Activated naive CD8-positive, alpha-beta T cell treated with anti-CD3 and anti-CD28 coated beads, Interleukin-2, amount 10 ng/mL, durations not matched to agents 7 days and 5 days (primary cell): ENCODE data around the gene PARD3B. TPM values are rescaled to one million over a fixed set of nuclear protein-coding genes. Genes with fewer than 3 reads are reported as not detected.

ENCODE experiments used
- ATAC-seq: fragments of 150-1000 bp; cut with Tn5 transposase; one replicate; pipeline ENCODE4 v1.10.0; 2021; ENCODE audit warnings: low read depth, moderate library complexity
- POLR2A ChIA-PET: fragments of 350-600 bp; sonication (Branson Sonifier 250); formaldehyde crosslinking; loops from one replicate; lab custom pipeline; 2021; ENCODE audit warnings: antibody characterized with exemption; lab: Charles Lee
- DNase-seq: peaks from one replicate; pipeline ENCODE4 v3.0.0; 2021
- H3K27ac Mint-ChIP-seq: one replicate; pipeline ENCODE4 v1.8.0; 2022; ENCODE audit warnings: mild to moderate bottlenecking, mixed read lengths
- H3K27me3 Mint-ChIP-seq: one replicate; pipeline ENCODE4 v1.8.0; 2022; ENCODE audit warnings: mild to moderate bottlenecking, moderate library complexity, mixed read lengths
- H3K36me3 Mint-ChIP-seq: one replicate; pipeline ENCODE4 v1.8.0; 2021; ENCODE audit warnings: mild to moderate bottlenecking, mixed read lengths
- H3K4me1 Mint-ChIP-seq: one replicate; pipeline ENCODE4 v1.8.0; 2021; ENCODE audit warnings: mixed read lengths
- H3K4me3 Mint-ChIP-seq: one replicate; pipeline ENCODE4 v1.8.0; 2022; ENCODE audit warnings: mild to moderate bottlenecking, moderate library complexity, mixed read lengths
- H3K9me3 Mint-ChIP-seq: one replicate; pipeline ENCODE4 v1.8.0; 2021; ENCODE audit warnings: mixed read lengths
- total RNA-seq, 2 experiments: library from RNA; stranded (reverse); gene quantifications; one replicate each; pipeline ENCODE4 v1.2.3, GENCODE V29; 2021

The PARD3B gene
- total RNA-seq, 2 experiments from 2014 or later = 0.55 to 1.0 TPM

DNA sequence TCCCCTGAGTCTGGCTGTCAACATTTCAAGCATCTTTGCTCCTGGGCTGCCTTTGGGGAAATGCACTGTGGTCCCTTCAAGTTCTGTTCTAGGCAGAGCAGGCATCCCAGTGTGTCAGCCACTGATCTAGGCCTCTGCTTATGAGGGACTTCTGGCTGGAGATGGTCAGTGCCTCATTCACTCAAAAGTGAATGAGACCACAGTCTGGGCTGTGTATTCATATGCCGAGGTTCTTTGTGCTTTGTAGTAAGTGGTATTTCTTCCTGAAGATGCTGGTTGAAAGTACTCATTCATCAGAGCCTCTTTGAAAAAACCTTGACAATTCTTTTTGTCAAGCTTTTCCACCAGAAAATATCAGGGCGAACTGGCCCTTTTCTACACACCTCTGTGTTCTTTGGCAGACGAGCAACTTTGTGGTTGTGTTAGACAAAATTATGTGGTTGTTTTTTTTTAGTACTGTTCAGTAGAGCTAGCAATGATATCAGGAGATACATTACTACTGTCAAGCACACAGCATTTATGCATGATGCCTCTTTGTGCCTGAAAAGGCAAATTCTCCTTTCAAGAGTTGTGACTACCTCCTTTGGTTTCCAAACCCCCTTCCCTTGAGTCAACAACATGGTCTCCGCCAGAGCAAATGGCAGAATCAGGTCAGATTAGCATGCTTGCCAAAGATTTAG lies 626.1 kb downstream of the PARD3B start:
- Mint-ChIP-seq H3K4me3 (no peak overlapping the region), H3K27me3 (no peaks in the 10 kb centered on the region), H3K4me1 (peaks cover 4% of the 10 kb centered on the region), H3K27ac (no peak overlapping the region), H3K36me3 (peaks cover 4% of the 10 kb centered on the region), H3K9me3 (peaks cover 3% of the 10 kb centered on the region)
- ATAC-seq = no peak
- POLR2A ChIA-PET = no interaction called here
- no peak for DNase-seq

DNA sequence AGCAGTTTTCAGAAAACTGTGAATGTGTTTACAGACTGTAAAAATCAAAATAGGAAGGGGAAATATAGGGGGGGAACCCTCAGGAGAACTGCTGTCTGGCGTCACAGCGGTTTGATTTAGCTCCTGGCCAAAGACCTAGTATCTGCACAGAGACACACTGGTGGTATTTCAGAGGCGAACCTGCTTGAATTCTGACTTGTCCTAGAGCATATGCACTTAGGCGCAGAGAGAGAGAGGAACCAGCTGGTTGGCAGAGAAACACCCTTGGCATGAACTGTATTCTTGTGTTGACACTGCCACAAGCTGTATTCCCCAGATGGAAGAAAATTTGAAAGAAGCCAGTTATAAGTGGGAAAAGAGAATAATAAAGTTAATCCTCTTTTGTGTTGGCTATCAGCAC lies 630.6 kb downstream of the PARD3B start:
- Mint-ChIP-seq H3K36me3 (no peaks in the 10 kb centered on the region), H3K4me1 (no peaks in the 10 kb centered on the region), H3K27me3 (no peaks in the 10 kb centered on the region), H3K4me3 (no peak overlapping the region), H3K9me3 (peaks cover 5% of the 10 kb centered on the region), H3K27ac (no peak overlapping the region)
- no peak for DNase-seq
- ATAC-seq = no peak
- POLR2A ChIA-PET = no interaction called here

DNA sequence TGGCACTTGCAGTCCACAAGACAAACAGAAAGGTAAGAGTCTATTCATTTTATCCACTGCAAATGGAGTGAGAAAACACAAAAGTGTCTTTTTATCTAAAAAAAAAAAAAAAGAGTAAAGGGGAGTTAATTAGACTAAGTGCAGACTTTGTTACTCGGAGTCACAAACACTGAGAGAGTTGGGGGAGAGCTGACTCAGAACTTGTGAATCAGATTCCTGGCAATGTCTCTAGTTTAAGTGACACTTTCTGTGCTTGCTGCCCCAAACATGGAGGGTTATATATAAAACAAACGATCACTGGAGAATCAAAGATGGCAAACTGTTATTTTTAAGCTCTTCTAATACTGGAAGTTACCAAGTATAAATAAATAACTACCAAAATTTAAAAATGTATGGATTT lies 631.3 kb downstream of the PARD3B start:
- no peak overlapping the region for H3K27ac Mint-ChIP-seq
- no peaks in the 10 kb centered on the region for H3K27me3 Mint-ChIP-seq
- H3K4me3 Mint-ChIP-seq = no peak overlapping the region
- DNase-seq (no peak), ATAC-seq (no peak)
- POLR2A ChIA-PET = no interaction called here
- peaks cover 4% of the 10 kb centered on the region for H3K9me3 Mint-ChIP-seq
- H3K36me3 Mint-ChIP-seq = no peaks in the 10 kb centered on the region
- no peaks in the 10 kb centered on the region for H3K4me1 Mint-ChIP-seq

DNA sequence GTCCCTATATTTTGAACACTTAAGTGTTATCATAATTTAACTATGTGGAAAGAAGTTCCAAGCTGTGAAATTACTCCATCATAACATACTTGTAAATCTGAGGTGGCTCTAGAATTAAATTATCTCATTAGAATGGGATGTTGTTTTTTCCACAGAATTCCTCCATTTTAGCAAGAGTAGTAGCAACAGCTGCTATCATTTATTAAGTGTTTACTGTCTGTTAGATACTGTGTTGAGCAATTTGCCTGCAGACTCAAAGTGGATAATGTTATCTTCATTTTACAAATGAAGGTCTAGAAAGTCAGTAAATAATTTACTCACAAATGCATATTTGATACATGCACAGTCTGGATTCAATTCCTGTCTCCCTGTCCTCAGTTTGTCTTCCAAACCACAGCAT lies 632.3 kb downstream of the PARD3B start:
- Mint-ChIP-seq H3K27me3 (no peaks in the 10 kb centered on the region), H3K36me3 (no peaks in the 10 kb centered on the region), H3K4me1 (no peaks in the 10 kb centered on the region), H3K27ac (no peak overlapping the region), H3K9me3 (peaks cover 2% of the 10 kb centered on the region), H3K4me3 (no peak overlapping the region)
- POLR2A ChIA-PET = no interaction called here
- DNase-seq = no peak
- ATAC-seq = no peak

DNA sequence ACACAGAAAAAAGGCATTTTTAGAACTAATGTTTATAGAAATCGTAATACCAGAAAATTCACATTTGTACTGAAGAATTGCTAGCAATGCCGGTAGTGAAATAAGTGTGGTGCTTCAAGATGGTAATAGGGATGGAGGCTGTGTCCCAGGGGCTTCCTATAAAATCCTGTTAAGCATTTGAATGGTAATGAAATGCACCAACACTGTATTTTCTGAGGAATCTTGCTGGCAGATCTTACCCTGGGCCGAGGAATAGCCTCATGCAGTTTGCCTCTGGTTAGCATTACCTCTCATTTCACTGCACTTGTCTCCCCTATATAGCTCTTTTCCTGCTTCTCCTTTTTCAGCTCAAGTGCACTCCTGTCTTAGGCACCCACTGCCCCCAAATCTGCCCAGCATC lies 635.5 kb downstream of the PARD3B start:
- Mint-ChIP-seq H3K4me3 (no peak overlapping the region), H3K27ac (no peak overlapping the region), H3K27me3 (no peaks in the 10 kb centered on the region), H3K9me3 (peaks cover 2% of the 10 kb centered on the region), H3K4me1 (no peaks in the 10 kb centered on the region), H3K36me3 (no peaks in the 10 kb centered on the region)
- no peak for DNase-seq
- POLR2A ChIA-PET = no interaction called here
- ATAC-seq = no peak

DNA sequence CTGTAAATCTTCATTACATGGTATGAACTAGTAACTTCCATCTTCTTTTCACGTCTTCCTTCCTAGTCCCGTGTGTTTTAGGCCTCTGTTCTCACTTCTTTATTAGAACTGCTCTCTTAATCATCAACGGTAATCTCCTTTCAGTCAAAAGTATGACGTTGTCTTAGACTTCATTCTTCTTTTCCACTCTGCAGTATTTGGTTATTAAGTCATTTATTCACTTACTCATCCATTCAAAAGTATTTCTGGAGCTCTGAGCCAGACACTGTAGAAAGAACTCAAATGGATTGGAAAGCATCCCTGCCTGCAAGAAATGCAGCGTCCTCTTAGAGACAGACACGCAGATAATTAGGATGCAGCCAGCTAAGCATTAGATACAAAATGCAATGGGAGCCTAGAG lies 642.5 kb downstream of the PARD3B start:
- no peak for ATAC-seq
- H3K9me3 Mint-ChIP-seq = peaks cover 2% of the 10 kb centered on the region
- H3K27ac Mint-ChIP-seq = no peak overlapping the region
- POLR2A ChIA-PET = no interaction called here
- no peaks in the 10 kb centered on the region for H3K4me1 Mint-ChIP-seq
- no peak for DNase-seq
- H3K36me3 Mint-ChIP-seq = no peaks in the 10 kb centered on the region
- no peak overlapping the region for H3K4me3 Mint-ChIP-seq
- H3K27me3 Mint-ChIP-seq = no peaks in the 10 kb centered on the region

DNA sequence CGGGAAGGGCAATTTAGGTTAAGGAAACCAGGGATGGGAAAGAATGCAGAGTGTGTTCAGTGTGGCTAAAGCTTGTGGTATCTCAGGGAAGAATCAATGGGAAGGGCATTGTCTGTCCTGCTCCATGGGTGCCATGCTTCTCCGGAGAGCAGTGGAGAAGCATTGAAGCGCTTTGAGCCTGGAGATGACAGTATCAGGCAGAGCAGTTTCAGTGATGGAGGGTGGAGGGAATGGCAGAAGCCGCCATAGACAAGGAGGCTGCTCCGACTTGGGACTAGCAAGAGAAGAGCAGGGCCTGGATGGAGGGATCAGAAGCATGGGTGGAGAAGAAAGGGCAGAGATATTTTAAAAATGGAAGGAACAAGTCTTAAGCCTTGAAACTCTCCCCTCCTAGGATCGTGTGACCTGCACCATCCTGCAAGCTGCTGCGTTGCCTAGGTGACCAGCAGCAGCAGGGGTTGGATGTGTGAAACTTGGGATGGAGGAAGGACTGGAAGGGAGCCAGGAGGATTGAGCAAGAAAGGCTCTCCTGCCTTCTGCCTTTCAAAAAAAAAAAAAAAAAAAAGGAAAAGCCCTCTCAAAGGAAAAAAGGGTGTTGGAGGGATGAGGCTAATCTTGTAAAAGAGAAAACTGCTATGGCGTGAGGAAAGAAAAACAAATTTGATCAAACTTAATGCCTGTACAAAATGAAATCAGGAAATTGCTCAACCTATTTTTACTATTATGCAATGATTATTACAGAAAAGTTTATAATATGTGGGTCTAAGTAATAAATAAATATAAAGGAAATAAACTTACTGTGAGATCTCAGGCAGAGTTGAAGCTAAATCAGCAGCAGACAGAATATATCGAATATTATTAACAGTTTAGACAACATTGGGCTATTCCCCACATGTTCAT lies 643.2 kb downstream of the PARD3B start:
- ATAC-seq = no peak
- Mint-ChIP-seq H3K27ac (no peak overlapping the region), H3K36me3 (no peaks in the 10 kb centered on the region), H3K4me3 (no peak overlapping the region), H3K27me3 (no peaks in the 10 kb centered on the region), H3K4me1 (no peaks in the 10 kb centered on the region), H3K9me3 (peaks cover 2% of the 10 kb centered on the region)
- POLR2A ChIA-PET = no interaction called here
- no peak for DNase-seq

DNA sequence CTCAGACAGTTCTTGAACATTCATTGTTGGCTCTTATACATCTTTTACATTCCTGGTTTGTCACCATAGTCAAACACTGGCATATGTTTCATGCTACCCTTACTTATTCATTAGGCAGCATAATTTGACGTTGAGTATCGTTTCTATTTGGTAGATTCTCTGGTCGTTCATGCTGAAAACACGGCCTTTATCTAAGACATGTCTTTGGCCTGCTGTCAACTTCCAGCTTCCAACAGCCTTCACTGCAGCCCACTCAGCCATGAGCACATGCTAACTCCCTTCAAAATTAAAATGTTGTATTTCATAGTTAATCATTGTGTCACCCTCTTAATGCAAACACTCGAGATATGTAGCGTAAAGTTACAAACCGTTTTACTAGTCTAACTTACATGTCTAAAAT lies 644.0 kb downstream of the PARD3B start:
- Mint-ChIP-seq H3K4me1 (no peaks in the 10 kb centered on the region), H3K27ac (no peak overlapping the region), H3K9me3 (peaks cover 2% of the 10 kb centered on the region), H3K4me3 (no peak overlapping the region), H3K36me3 (no peaks in the 10 kb centered on the region), H3K27me3 (no peaks in the 10 kb centered on the region)
- POLR2A ChIA-PET = no interaction called here
- ATAC-seq (no peak), DNase-seq (no peak)

DNA sequence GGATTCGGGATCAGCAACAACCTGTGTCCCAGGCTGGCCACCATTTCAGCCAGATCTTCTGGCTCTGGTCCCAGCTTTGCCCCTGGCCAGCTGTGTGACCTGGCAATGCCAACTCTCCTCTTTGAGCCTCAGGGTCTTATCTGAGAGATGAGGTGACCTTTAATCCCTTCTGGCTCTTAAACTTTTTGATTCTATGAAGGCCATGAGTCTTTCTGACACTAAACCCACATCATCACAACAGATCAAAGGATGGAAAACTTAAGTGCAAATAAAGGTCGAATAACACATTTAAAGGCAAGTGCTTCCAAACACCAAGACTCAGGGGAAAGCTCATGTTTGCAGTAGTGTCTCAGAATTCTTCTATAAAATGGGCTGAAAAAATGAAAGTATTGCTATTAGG lies 645.3 kb downstream of the PARD3B start:
- Mint-ChIP-seq H3K36me3 (no peaks in the 10 kb centered on the region), H3K27ac (no peak overlapping the region), H3K4me1 (no peaks in the 10 kb centered on the region), H3K27me3 (no peaks in the 10 kb centered on the region), H3K4me3 (no peak overlapping the region), H3K9me3 (peaks cover 2% of the 10 kb centered on the region)
- no peak for ATAC-seq
- no peak for DNase-seq
- POLR2A ChIA-PET = no interaction called here

DNA sequence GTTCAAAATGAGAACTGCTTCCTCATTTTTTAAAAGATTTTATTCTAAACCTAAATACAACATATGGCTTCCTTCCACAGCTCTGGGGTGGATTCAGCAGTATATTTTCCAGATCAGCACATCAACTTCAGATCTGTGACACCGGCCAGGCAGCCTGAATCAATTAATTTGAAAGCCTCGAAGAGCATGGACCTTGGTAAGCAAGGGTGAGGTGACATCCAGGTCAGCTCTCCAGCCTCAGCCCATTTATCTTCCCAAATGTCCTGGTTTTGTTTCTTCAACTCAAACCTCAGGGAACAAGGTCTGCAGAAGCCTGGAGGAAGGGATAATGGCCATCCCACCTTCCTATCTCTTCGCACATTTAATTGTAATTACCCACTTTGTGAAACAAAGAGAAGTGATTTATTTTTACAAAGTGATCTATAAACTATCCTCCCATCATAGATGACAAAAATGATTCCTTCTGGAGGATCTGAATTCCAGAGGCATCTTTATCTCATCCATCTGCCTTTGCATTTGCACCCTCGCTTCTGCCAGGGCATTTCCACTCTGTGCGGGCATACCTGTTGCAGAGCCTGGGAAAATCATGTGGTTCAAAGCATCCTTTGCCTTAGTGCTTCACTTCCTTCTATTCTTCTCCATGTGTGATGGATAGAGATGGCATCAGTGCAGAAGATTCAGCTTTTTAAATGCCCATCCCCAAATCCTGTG lies 648.0 kb downstream of the PARD3B start:
- no peak overlapping the region for H3K27ac Mint-ChIP-seq
- no peaks in the 10 kb centered on the region for H3K27me3 Mint-ChIP-seq
- peaks cover 3% of the 10 kb centered on the region for H3K4me1 Mint-ChIP-seq
- ATAC-seq (no peak), DNase-seq (no peak)
- H3K36me3 Mint-ChIP-seq = no peaks in the 10 kb centered on the region
- H3K9me3 Mint-ChIP-seq = peaks cover 2% of the 10 kb centered on the region
- POLR2A ChIA-PET = no interaction called here
- no peak overlapping the region for H3K4me3 Mint-ChIP-seq

DNA sequence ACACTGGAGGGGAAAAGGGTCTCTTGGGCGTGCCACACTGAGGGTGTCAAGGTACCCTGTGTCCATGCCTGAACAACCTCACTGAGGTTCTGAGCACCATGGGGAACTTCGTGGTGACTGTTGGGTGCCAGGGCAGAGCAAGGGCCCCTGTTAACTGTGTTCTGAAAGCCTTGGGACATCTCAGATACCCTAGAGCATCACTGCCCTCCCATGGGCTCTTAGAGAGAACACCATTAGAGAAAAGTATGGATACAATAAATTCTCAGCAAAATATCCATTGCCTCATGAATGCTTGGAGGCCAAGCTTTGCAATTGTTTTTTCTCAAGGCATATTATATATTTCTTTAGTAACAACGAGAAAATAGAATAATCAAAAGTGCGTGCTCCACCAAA lies 648.6 kb downstream of the PARD3B start:
- no peaks in the 10 kb centered on the region for H3K36me3 Mint-ChIP-seq
- ATAC-seq (no peak), DNase-seq (no peak)
- H3K27ac Mint-ChIP-seq = no peak overlapping the region
- peaks cover 3% of the 10 kb centered on the region for H3K4me1 Mint-ChIP-seq
- POLR2A ChIA-PET = no interaction called here
- peaks cover 2% of the 10 kb centered on the region for H3K9me3 Mint-ChIP-seq
- no peak overlapping the region for H3K4me3 Mint-ChIP-seq
- H3K27me3 Mint-ChIP-seq = no peaks in the 10 kb centered on the region

DNA sequence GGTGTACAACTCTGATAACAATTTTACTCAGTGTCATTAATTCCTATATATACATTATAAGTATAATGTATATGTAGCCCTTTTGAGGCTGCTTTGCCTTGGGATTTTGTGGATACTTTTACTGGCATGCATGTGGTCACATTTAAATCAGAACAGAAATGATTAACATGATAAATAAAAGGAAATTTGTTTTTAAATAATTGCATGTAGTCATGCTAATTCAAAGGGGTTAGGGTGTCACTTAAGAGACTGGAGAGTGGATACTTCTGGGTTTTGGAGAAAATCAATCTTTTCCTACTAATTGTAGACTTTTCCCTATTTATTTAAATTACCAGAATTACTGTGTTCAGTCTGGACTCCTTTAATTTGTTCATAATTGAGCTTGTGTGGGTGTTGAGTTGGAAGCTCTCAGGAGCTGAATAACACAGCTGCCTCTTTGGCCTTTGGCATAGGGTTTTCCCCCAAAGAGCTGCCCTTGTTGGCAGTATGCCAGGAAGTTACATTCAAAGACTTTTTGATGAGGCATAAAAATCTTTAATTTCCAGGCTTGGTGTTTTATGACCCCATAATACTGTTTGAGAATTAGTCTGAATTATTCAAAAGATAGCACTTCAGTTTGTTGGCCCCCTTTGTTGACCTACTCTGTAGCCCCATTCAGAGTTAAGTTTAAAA lies 652.3 kb downstream of the PARD3B start:
- DNase-seq (no peak), ATAC-seq (no peak)
- Mint-ChIP-seq H3K4me1 (peaks cover 3% of the 10 kb centered on the region), H3K27me3 (no peaks in the 10 kb centered on the region), H3K9me3 (peaks cover 2% of the 10 kb centered on the region), H3K27ac (no peak overlapping the region), H3K36me3 (no peaks in the 10 kb centered on the region), H3K4me3 (no peak overlapping the region)
- POLR2A ChIA-PET = no interaction called here

DNA sequence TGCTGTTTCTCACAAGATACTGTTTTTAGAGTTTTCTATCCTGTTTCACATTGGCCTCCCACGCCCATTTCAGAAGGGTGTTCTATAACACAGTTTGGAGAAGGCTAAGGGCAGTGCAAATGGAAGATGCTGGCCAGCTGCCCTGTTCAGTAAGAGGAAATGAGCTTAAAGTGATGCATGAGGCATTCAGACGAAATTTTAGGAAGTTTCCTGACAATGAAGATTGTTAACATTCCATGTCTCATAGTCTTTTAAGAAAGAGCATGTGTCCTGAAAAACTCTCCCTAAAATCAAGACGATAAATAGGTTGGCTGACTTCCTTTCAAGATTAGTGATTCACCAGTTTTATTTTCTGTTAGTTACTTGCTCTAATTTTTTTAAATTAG lies 652.9 kb downstream of the PARD3B start:
- H3K27me3 Mint-ChIP-seq = no peaks in the 10 kb centered on the region

More for the DNA sequence above, 652.9 kb downstream of the PARD3B start:
- POLR2A ChIA-PET = no interaction called here
- Mint-ChIP-seq H3K4me3 (no peak overlapping the region), H3K4me1 (peaks cover 3% of the 10 kb centered on the region), H3K36me3 (no peaks in the 10 kb centered on the region), H3K9me3 (peaks cover 2% of the 10 kb centered on the region), H3K27ac (no peak overlapping the region)
- DNase-seq = no peak
- no peak for ATAC-seq
